HEK293 (cell line): ENCODE results near the gene NDUFB10.

ENCODE experiments used
- CTCF ChIA-PET: fragments of 350-600 bp; formaldehyde crosslinking; extraction: SDS; loops from one replicate; lab custom pipeline; 2021; ENCODE audit warnings: antibody characterized with exemption; lab: Yijun Ruan, JAX
- POLR2A ChIA-PET: fragments of 300-600 bp; formaldehyde crosslinking; extraction: SDS; loops from one replicate; lab custom pipeline; 2020; ENCODE audit warnings: antibody characterized with exemption, inconsistent platforms; lab: Yijun Ruan, JAX
- H3K27ac ChIP-seq: fragments of 200-500 bp; sonication (Bioruptor generic); 2 replicates; pipeline ENCODE4 v1.5.1; 2014; ENCODE audit warnings: low read depth, low read length, control low read depth, inconsistent platforms; ENCODE audit errors: extremely low read depth
- H3K36me3 ChIP-seq, 2 experiments: fragments of 200-500 bp in 1 of 2; sonication (Bioruptor generic) in 1 of 2; 1 replicate in 1 of 2; 2 replicates in 1 of 2; pipeline ENCODE4 v1.5.1; 2014 to 2017; ENCODE audit warnings: inconsistent platforms in 2 of 2, low read length in 2 of 2; ENCODE audit not compliant: control insufficient read depth in 2 of 2, insufficient read depth in 1 of 2
- H3K4me1 ChIP-seq: fragments of 200-500 bp; sonication (Bioruptor generic); 2 replicates; pipeline ENCODE4 v1.5.1; 2014; ENCODE audit warnings: mild to moderate bottlenecking, low read length, inconsistent platforms; ENCODE audit not compliant: control insufficient read depth, insufficient read depth
- H3K4me3 ChIP-seq: 2 replicates; pipeline ENCODE4 v1.5.1; 2011; ENCODE audit warnings: low read depth, mild to moderate bottlenecking, control low read depth, low read length, moderate library complexity
- H3K9me3 ChIP-seq: fragments of 200-500 bp; sonication (Bioruptor generic); 2 replicates; pipeline ENCODE4 v1.5.1; 2014; ENCODE audit warnings: low read depth, low read length, inconsistent platforms; ENCODE audit not compliant: control insufficient read depth, insufficient read depth
- ZBTB1 ChIP-seq: fragments of 450-650 bp; formaldehyde crosslinking; IDR thresholded peaks from 2 replicates; pipeline ENCODE4 v1.5.1; 2016; ENCODE audit warnings: missing biosample characterization, missing genetic modification characterization
- ZIC2 ChIP-seq: fragments of 450-650 bp; formaldehyde crosslinking; IDR thresholded peaks from 2 replicates; pipeline ENCODE4 v1.5.1; 2016; ENCODE audit warnings: missing biosample characterization, missing genetic modification characterization
- ZNF223 ChIP-seq: fragments of 450-650 bp; formaldehyde crosslinking; IDR thresholded peaks from 2 replicates; pipeline ENCODE4 v1.5.1; 2016; ENCODE audit warnings: missing biosample characterization, missing genetic modification characterization
- ZNF777 ChIP-seq: fragments of 450-650 bp; formaldehyde crosslinking; IDR thresholded peaks from 2 replicates; pipeline ENCODE4 v1.5.1; 2017; ENCODE audit warnings: missing biosample characterization, missing genetic modification characterization, borderline replicate concordance
- TF ChIP-seq, protein P1 (sequence below): fragments of 450-650 bp; formaldehyde crosslinking; IDR thresholded peaks from 2 replicates; pipeline ENCODE4 v1.5.1; 2016; ENCODE audit warnings: missing biosample characterization, missing genetic modification characterization
- TF ChIP-seq, protein P2 (sequence below): fragments of 450-650 bp; formaldehyde crosslinking; IDR thresholded peaks from 2 replicates; pipeline ENCODE4 v1.5.1; 2016; ENCODE audit warnings: missing biosample characterization, missing genetic modification characterization
- TF ChIP-seq, protein P3 (sequence below): fragments of 450-650 bp; formaldehyde crosslinking; IDR thresholded peaks from 2 replicates; pipeline ENCODE4 v1.5.1; 2016; ENCODE audit warnings: missing biosample characterization, missing genetic modification characterization, borderline replicate concordance

Gene NDUFB10

DNA sequence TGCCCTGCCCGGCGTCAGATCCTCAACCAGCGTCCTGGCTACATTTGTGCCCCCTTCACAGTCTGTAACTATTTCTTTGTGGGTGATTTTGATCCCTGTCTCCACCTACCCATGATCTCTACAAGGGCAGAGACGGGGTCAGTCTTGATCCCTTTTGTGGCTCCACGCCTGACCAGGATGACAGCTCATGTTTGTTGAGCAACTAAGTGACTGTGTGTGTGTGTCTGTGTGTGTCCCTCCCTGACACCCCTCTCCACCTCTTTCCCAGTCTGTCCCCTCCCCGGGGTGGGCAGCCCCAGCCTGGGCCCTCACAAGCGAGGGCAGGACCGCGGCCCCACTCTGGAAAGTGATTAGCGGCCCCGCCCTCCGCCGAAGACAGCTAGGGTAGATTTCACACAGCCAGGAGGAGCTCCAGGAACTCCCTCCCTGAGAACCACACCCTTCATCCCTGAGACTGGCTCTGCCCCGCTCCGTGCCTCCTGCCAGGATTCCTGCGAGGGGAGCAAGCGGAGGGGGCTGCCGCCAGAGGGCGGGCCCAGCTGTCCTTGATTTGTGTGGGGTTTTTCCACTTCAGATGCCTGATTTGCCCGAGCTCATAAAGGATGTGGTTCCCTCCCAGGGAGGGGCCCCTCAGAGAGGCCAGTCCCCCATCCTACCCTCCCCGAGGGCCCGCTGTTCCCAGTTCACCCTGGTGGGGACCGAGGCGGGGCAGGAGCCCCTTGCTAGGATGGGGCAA is 35.9 kb upstream of the NDUFB10 start (continued):
- TF ChIP-seq, protein P1, sequence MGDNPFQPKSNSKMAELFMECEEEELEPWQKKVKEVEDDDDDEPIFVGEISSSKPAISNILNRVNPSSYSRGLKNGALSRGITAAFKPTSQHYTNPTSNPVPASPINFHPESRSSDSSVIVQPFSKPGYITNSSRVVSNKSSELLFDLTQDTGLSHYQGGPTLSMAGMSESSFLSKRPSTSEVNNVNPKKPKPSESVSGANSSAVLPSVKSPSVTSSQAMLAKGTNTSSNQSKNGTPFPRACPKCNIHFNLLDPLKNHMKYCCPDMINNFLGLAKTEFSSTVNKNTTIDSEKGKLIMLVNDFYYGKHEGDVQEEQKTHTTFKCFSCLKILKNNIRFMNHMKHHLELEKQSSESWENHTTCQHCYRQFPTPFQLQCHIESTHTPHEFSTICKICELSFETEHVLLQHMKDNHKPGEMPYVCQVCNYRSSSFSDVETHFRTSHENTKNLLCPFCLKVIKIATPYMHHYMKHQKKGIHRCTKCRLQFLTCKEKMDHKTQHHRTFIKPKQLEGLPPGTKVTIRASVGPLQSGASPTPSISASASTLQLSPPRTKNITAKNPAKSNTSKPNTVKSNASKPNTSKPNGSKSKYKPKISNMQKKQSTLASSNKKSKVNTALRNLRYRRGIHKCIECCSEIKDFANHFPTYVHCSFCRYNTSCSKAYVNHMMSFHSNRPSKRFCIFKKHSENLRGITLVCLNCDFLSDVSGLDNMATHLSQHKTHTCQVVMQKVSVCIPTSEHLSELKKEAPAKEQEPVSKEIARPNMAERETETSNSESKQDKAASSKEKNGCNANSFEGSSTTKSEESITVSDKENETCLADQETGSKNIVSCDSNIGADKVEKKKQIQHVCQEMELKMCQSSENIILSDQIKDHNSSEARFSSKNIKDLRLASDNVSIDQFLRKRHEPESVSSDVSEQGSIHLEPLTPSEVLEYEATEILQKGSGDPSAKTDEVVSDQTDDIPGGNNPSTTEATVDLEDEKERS: no peak
- no peak for TF ChIP-seq ZNF777 (tag by site-specific recombination)
- TF ChIP-seq, protein P2, sequence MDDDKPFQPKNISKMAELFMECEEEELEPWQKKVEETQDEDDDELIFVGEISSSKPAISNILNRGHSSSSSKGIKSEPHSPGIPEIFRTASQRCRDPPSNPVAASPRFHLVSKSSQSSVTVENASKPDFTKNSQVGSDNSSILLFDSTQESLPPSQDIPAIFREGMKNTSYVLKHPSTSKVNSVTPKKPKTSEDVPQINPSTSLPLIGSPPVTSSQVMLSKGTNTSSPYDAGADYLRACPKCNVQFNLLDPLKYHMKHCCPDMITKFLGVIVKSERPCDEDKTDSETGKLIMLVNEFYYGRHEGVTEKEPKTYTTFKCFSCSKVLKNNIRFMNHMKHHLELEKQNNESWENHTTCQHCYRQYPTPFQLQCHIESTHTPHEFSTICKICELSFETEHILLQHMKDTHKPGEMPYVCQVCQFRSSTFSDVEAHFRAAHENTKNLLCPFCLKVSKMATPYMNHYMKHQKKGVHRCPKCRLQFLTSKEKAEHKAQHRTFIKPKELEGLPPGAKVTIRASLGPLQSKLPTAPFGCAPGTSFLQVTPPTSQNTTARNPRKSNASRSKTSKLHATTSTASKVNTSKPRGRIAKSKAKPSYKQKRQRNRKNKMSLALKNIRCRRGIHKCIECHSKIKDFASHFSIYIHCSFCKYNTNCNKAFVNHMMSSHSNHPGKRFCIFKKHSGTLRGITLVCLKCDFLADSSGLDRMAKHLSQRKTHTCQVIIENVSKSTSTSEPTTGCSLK (tag by site-specific recombination): no peak
- TF ChIP-seq, protein P3, sequence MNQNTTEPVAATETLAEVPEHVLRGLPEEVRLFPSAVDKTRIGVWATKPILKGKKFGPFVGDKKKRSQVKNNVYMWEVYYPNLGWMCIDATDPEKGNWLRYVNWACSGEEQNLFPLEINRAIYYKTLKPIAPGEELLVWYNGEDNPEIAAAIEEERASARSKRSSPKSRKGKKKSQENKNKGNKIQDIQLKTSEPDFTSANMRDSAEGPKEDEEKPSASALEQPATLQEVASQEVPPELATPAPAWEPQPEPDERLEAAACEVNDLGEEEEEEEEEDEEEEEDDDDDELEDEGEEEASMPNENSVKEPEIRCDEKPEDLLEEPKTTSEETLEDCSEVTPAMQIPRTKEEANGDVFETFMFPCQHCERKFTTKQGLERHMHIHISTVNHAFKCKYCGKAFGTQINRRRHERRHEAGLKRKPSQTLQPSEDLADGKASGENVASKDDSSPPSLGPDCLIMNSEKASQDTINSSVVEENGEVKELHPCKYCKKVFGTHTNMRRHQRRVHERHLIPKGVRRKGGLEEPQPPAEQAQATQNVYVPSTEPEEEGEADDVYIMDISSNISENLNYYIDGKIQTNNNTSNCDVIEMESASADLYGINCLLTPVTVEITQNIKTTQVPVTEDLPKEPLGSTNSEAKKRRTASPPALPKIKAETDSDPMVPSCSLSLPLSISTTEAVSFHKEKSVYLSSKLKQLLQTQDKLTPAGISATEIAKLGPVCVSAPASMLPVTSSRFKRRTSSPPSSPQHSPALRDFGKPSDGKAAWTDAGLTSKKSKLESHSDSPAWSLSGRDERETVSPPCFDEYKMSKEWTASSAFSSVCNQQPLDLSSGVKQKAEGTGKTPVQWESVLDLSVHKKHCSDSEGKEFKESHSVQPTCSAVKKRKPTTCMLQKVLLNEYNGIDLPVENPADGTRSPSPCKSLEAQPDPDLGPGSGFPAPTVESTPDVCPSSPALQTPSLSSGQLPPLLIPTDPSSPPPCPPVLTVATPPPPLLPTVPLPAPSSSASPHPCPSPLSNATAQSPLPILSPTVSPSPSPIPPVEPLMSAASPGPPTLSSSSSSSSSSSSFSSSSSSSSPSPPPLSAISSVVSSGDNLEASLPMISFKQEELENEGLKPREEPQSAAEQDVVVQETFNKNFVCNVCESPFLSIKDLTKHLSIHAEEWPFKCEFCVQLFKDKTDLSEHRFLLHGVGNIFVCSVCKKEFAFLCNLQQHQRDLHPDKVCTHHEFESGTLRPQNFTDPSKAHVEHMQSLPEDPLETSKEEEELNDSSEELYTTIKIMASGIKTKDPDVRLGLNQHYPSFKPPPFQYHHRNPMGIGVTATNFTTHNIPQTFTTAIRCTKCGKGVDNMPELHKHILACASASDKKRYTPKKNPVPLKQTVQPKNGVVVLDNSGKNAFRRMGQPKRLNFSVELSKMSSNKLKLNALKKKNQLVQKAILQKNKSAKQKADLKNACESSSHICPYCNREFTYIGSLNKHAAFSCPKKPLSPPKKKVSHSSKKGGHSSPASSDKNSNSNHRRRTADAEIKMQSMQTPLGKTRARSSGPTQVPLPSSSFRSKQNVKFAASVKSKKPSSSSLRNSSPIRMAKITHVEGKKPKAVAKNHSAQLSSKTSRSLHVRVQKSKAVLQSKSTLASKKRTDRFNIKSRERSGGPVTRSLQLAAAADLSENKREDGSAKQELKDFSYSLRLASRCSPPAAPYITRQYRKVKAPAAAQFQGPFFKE (tag by site-specific recombination): no peak

DNA sequence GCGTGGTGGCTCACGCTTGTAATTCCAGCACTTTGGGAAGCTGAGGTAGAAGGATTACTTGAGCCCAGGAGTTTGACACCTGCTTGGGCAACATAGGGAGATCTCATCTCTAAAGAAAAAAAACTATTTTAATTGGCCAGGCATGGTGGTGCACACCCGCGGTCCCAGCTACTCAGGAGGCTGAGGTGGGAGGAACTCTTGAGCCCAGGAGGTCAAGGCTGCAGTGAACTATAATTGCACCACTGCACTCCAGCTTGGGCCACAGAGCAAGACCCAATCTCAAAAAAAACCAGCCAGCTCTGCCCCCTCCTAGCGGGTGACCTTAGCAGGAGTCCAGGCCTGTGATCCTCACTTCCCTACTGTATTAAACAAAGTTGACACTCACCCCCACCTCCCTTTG is 35.2 kb upstream of the NDUFB10 start:
- POLR2A ChIA-PET: interaction anchor here (0.8 to 1.7 kb wide), 7 partner anchors 15 to 218 kb away, joined by 3 to 14 read pairs (median 4); partner anchors contain the start of genes MAPK8IP3, MSRB1, NUBP2 and RPS2
- TF ChIP-seq ZNF223 (tag by site-specific recombination) (no peak), ZIC2 (tag by site-specific recombination) (peak; percentile 12; the same call in 1 of the 2 replicates)
- TF ChIP-seq, all 188 proteins: peak for 1
- Histone ChIP-seq H3K36me3 (no peaks in the 10 kb centered on the region), H3K9me3 (no peaks in the 10 kb centered on the region), H3K4me1 (no peaks in the 10 kb centered on the region; the same call in 1 of the 2 replicates), H3K4me3 (no peak overlapping the region), H3K27ac (no peak overlapping the region; the same call in 1 of the 2 replicates)
- CTCF ChIA-PET: interaction anchor here (0.6 to 2.0 kb wide), 19 partner anchors 8 to 678 kb away, joined by 3 to 14 read pairs (median 4); partner anchors contain the start of gene FAHD1

DNA sequence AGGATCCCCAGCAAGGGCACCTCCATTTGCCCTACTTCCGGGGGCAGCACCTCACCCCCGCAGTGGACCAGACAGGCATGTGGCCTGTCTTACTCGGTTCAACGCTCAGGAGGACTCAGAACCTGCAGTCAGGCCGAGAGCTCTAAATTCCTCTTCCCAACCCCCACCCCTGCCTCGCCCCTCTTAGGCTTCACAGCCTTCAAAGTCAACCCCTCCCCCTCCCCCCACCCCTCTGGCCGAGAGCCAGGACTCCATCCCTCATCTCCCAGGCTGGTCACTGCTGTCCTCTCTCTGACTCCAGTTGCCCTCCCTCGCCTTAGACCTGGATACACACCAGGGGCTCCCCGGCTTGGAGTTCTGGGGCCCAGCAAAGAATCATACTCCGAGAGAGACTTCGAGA is 33.1 kb upstream of the NDUFB10 start:
- TF ChIP-seq ZBTB1 (tag by site-specific recombination): no peak
- H3K4me3 ChIP-seq: no peak overlapping the region
- ChIA-PET POLR2A (interaction anchor here (0.6 to 1.0 kb wide), 3 partner anchors 10 to 38 kb away, joined by 3 to 7 read pairs (median 3); partner anchors contain the start of gene RPS2), CTCF (interaction anchor here (0.7 to 5.7 kb wide), 2 partner anchors 62 to 68 kb away, joined by 3 to 57 read pairs; no protein-coding TSS in a partner anchor)
- no peaks in the 10 kb centered on the region for H3K9me3 ChIP-seq
- H3K36me3 ChIP-seq: no peaks in the 10 kb centered on the region
- no peak overlapping the region for H3K27ac ChIP-seq
- no peaks in the 10 kb centered on the region; the same call in 1 of the 2 replicates for H3K4me1 ChIP-seq
